Motor neuron (in vitro differentiated cells): ENCODE data around the gene NHEJ1. TPM values are rescaled to one million over a fixed set of nuclear protein-coding genes. Genes with fewer than 3 reads are reported as not detected.

ENCODE experiments used
- ATAC-seq, 8 experiments: fragments of 200-7000 bp; cut with Tn5 transposase; replicated peaks in 6 of 8; 2 replicates each; pipeline ENCODE4 v1.8.0; 2021; ENCODE audit warnings: mild to moderate bottlenecking in 8 of 8, moderate library complexity in 8 of 8
- H3K27ac ChIP-seq, 2 donors: fragments of 250-450 bp; sonication (Bioruptor Pico); 2 replicates each; pipeline ENCODE4 v1.9.0; 2021; ENCODE audit warnings: antibody characterized with exemption in 2 of 2, mild to moderate bottlenecking in 2 of 2, moderate library complexity in 1 of 2
- H3K4me1 ChIP-seq, 2 donors: fragments of 250-450 bp; sonication (Bioruptor Pico); replicated peaks in 1 of 2; 2 replicates each; pipeline ENCODE4 v1.6.1; 2021; ENCODE audit warnings: antibody characterized with exemption in 2 of 2, mild to moderate bottlenecking in 2 of 2, moderate library complexity in 1 of 2
- H3K4me3 ChIP-seq, 5 donors: fragments of 250-450 bp; sonication (Bioruptor Pico); 2 replicates each; pipeline ENCODE4 v1.9.0; 2021; ENCODE audit warnings: antibody characterized with exemption in 5 of 5, mild to moderate bottlenecking in 5 of 5, moderate library complexity in 4 of 5
- WGBS, 10 experiments: fragments of 450-650 bp; shearing (Covaris generic); methylation state at CpG; one replicate each; pipeline ENCODE4 v1.0.0; 2022; 5-methylcytosine and 5-hydroxymethylcytosine counted together
- in situ Hi-C, 9 experiments: fragments of 400-800 bp; cut with MboI; loops; one replicate each; pipeline ENCODE4 v1.15.0; 2021; ENCODE audit warnings: low sequenced_read_pairs in 9 of 9, low pct_unique_long_range_greater_than_20kb in 2 of 9; ENCODE audit not compliant: unreplicated experiment in 9 of 9
- total RNA-seq, 8 experiments: library from RNA; unstranded; fragments of 300-600 nt; gene quantifications; 2 replicates each; pipeline versions ENCODE4 v1.2.3 to v1.2.4, GENCODE V29; 2022

Gene NHEJ1
- total RNA-seq, 8 experiments from 2014 or later: 7.3 to 55.7 (median 15.5) TPM

DNA sequence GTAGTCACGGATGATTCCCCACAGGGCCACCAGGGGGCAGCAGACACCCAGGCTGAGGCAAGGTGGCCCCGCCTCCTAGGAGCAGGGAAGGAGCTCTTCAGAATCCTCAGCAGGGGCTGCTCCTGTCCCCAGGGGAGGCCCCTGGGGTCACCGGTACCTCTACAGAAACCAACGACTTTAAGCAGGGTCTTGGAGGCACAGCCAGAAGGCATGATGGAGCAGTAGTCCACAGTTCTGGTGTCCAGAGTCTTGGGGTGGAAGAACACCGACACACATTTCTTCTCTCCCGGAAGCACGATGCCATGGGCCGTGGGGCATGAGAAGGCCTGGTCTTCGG, 130.8 kb downstream of the NHEJ1 start:
- Histone ChIP-seq H3K4me1 (no peaks in the 10 kb centered on the region), H3K27ac (no peak overlapping the region), H3K4me3 (no peak overlapping the region)
- peak; percentile 89 to 99 (median 94) for ATAC-seq
- 0 to 100% (median 42%) methylated on average over 1 to 4 of the region's 9 CpGs; no CpG with 5 or more reads in 2 of the 10 experiments for WGBS, 10 experiments
- in situ Hi-C loops: loop anchor here in 1 of 9 experiments (10.0 kb wide), 1 partner anchor 125 kb away; no protein-coding TSS in a partner anchor

DNA sequence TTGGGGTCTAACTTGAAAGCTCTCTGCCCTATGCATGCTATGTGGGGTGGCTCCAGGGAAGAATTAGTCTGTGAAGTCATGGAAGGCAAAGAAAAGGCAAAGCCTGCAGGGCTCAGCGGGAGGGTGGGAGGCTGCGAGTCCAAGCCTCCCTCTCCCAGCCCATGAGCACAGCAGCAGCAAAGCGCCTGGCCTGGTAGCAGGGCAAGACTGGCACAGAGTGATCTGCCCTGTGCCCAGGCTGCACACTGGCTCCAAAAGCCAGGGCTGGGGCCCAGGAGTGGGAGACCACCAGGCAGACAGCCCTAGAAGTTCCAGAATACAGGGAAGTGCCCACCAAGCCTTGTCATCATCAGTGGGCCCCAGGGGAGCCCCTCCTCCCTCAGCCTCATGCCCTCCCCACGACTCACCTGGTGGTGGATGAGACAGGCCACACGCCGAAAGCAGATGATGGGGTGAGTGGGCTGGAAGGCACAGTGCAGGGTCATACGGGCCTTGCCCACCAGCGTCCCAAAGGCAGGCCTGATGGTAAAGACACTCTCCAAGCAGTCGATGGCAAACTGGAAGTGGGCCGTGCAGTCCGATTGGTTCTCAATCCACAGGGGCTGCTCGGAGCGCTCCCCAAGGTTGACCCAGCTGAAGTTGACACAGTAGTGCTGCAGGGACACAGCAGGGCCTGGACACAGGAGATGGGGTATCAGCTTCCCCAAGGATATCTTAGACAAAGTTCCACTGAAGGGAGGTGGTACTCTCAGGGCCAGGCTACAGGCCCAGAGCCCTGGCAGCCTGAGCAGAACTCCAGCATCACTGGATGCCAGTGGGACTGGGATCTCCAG, 131.4 kb downstream of the NHEJ1 start:
- no peak overlapping the region for H3K27ac ChIP-seq
- 19 to 51% (median 32%) methylated on average over 2 to 4 of the region's 13 CpGs; no CpG with 5 or more reads in 6 of the 10 experiments for WGBS, 10 experiments
- no peak overlapping the region for H3K4me3 ChIP-seq
- no peaks in the 10 kb centered on the region for H3K4me1 ChIP-seq
- in situ Hi-C loops: loop anchor here in 1 of 9 experiments (10.0 kb wide), 1 partner anchor 126 kb away; no protein-coding TSS in a partner anchor
- peak in 3 of 8 experiments; percentile 8 to 35 (median 24) for ATAC-seq

DNA sequence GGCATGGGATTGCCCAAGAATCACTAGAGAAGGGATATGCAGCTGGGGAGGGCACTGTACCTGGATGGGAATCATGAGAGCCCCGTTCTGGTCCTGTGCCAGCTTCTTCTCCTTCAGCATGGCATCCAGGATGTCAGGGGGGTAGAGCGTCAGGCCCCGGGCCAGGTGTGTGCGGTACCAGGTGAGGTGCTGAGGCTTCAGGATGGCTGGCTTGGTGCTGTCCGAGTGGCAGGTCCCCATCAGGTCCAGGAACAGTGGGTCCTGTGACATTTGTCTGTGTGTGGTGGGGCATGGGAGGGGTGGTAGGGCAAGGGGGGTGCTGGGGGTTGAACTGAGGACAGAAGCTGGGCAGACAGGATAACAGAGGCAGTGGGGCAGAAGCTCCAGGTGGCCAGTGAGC, 132.5 kb downstream of the NHEJ1 start:
- no peak for ATAC-seq
- H3K4me1 ChIP-seq: no peaks in the 10 kb centered on the region
- in situ Hi-C loops: loop anchor here in 1 of 9 experiments (10.0 kb wide), 1 partner anchor 127 kb away; no protein-coding TSS in a partner anchor

DNA sequence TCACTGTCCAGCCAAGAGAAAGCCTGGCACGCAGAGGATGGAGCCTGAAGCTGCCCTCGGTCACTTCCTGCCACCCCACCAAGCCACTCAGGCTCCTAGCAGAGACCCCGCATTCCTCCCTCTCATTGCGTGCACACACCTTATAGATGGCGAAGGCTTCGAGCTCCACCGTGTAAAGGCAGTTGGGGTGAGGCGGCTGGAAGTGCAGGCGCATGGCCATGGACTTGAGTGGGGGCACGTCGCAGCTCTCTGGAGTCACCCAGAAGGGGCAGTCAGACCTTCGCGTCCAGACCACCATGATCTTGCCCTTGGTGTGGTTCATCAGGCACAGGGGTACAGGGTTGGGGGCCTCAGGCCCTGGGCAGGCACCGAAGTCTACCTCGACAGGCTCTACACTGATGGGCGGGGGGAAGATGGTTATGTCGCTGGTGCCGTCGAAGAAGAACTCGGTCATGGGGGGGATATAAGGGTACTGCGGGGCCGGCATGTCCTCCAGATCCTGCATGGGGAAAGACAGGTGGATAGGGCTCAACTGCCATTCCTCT, 133.0 kb downstream of the NHEJ1 start:
- H3K27ac ChIP-seq: no peak overlapping the region
- in situ Hi-C loops: loop anchor here in 1 of 9 experiments (10.0 kb wide), 1 partner anchor 127 kb away; no protein-coding TSS in a partner anchor
- no peak for ATAC-seq

More for the DNA sequence above, 132.5 kb downstream of the NHEJ1 start:
- H3K4me3 ChIP-seq: no peak overlapping the region
- 0 to 73% (median 47%) methylated on average over 1 to 3 of the region's 5 CpGs; no CpG with 5 or more reads in 7 of the 10 experiments for WGBS, 10 experiments
- H3K27ac ChIP-seq: no peak overlapping the region

DNA sequence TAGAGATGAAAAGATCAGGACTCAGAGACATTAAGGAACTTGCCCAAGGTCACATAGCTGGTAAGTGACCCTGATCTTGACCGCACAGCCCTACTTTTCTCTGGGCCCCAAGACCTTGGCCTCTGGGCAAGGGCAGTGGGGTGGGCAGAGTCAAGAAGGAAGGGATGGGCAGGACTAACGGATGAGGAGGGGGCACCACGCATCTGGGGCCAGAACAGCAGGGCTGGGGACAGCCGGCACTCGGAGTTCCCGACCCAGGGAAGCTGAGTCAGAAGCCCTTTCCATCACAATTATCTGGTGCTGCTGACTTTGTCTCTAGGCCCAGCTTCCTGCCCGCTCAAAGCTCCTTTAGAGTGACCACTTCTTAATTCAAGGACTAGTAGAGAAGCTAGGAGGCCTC, 133.7 kb downstream of the NHEJ1 start:
- 24 to 100% (median 75%) methylated on average over 1 to 4 of the region's 7 CpGs; no CpG with 5 or more reads in 6 of the 10 experiments for WGBS, 10 experiments
- no peaks in the 10 kb centered on the region for H3K4me1 ChIP-seq
- no peak for ATAC-seq
- in situ Hi-C loops: loop anchor here in 1 of 9 experiments (10.0 kb wide), 1 partner anchor 128 kb away; no protein-coding TSS in a partner anchor
- no peak overlapping the region for H3K4me3 ChIP-seq
- no peak overlapping the region for H3K27ac ChIP-seq

More for the DNA sequence above, 133.0 kb downstream of the NHEJ1 start:
- Histone ChIP-seq H3K4me1 (no peaks in the 10 kb centered on the region), H3K4me3 (no peak overlapping the region)
- 54 to 100% (median 82%) methylated on average over 2 to 5 of the region's 22 CpGs; no CpG with 5 or more reads in 5 of the 10 experiments for WGBS, 10 experiments

DNA sequence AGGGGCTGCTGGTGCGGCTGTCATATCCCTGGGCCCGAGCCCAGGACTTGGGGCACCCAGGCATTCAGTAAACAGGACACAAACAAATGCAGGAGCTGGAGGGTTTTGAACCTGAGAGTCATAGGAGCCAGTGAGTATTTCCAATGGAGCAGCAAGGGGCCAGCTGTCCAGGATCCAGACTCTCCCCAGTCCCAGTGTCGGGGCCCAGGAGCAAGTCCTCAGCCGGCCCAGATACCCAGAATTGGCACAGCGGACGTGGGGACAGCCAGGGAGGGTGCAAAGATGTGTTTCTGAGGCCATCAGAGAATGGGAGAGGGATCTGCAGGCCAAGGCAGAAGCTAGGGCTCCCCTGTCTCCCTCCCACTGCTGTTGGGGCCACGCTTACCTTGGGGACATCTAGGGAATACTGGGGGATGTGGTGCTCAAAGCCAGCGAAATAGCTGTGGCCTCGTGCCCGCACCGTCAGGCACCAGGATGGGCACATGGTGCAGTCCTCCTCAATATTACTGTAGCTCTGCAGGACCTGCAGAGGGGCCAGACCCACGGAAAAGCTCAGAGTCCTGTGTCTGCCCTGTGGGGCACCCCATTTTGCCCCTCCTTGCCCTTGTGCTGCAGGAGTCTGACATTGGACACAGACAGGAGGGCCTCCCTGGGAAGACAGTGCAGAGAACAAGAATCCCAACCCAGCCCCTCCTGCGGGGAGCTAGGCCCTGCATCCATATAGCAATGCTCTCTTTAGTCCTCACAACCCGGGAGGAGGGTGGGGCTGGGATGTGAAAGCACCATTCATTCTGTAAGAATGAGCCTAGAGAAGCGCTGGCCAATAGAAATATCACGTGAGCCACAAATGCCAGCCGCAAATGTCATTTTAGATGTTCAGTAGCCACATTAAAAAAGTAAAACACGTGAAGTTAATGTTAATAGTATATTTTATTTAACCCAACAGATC, 134.7 kb downstream of the NHEJ1 start:
- ATAC-seq: peak in 2 of 8 experiments; percentile 25 to 30
- WGBS, 10 experiments: 6 to 71% (median 48%) methylated on average over 1 to 7 of the region's 18 CpGs; no CpG with 5 or more reads in 2 of the 10 experiments
- Histone ChIP-seq H3K27ac (no peak overlapping the region), H3K4me1 (no peaks in the 10 kb centered on the region), H3K4me3 (no peak overlapping the region)
- in situ Hi-C loops: loop anchor here in 1 of 9 experiments (10.0 kb wide), 1 partner anchor 129 kb away; no protein-coding TSS in a partner anchor

Other genes starting within 250 kb of the NHEJ1 start
- gene CDK5R2, start 201.1 kb downstream of the NHEJ1 start, total RNA-seq: 1 to 10 TPM in 5 of 8 experiments, under 1 TPM in 3; 0.13 to 4.6 (median 1.5) TPM
- gene FEV, start 175.6 kb downstream of the NHEJ1 start, total RNA-seq: 1 to 10 TPM in 1 of 8 experiments, under 1 TPM in 3, not detected in 4; 0.08 to 4.6 (median 0.65) TPM
- 10 to 100 TPM in 1 of 8 experiments, under 1 TPM in 2, not detected in 5; 0.81 to 11.2 (median 0.87) TPM for gene CRYBA2, start 167.4 kb downstream of the NHEJ1 start, total RNA-seq
- 1 to 10 TPM in 3 of 8 experiments, under 1 TPM in 5; 0.46 to 6.3 (median 0.66) TPM for gene CFAP65, start 119.3 kb downstream of the NHEJ1 start, total RNA-seq
- gene IHH, start 99.9 kb downstream of the NHEJ1 start, total RNA-seq: under 1 TPM in 5 of 8 experiments, not detected in 3; 0.08 to 0.57 (median 0.46) TPM
- 1 to 10 TPM in 3 of 8 experiments, under 1 TPM in 5; 0.13 to 3.4 (median 0.54) TPM for gene SLC23A3, start 9.2 kb upstream of the NHEJ1 start, total RNA-seq
- gene CNPPD1, start 16.1 kb upstream of the NHEJ1 start, total RNA-seq: 10 to 100 TPM; 18.2 to 44.9 (median 37.5) TPM
- 100 to 1,000 TPM in 1 of 8 experiments, 10 to 100 TPM in 7; 41.0 to 102 (median 69.0) TPM for gene RETREG2, start 17.5 kb upstream of the NHEJ1 start, total RNA-seq
- gene ZFAND2B, start 46.0 kb upstream of the NHEJ1 start, total RNA-seq: 10 to 100 TPM; 19.7 to 35.8 (median 25.7) TPM
- gene ABCB6, start 58.1 kb upstream of the NHEJ1 start, total RNA-seq: 100 to 1,000 TPM in 1 of 8 experiments, 10 to 100 TPM in 7; 14.2 to 122 (median 34.5) TPM
- 10 to 100 TPM; 21.5 to 50.5 (median 34.4) TPM for gene ATG9A, start 68.8 kb upstream of the NHEJ1 start, total RNA-seq
- 10 to 100 TPM; 24.3 to 78.1 (median 48.1) TPM for gene ANKZF1, start 69.0 kb upstream of the NHEJ1 start, total RNA-seq
- 10 to 100 TPM in 1 of 8 experiments, 1 to 10 TPM in 7; 5.6 to 30.7 (median 7.5) TPM for gene GLB1L, start 84.6 kb upstream of the NHEJ1 start, total RNA-seq
- gene STK16, start 84.7 kb upstream of the NHEJ1 start, total RNA-seq: 10 to 100 TPM; 14.6 to 36.9 (median 23.7) TPM
- under 1 TPM in 3 of 8 experiments, not detected in 5; 0.13 to 0.28 (median 0.14) TPM for gene TUBA4B, start 92.4 kb upstream of the NHEJ1 start, total RNA-seq
- 10 to 100 TPM in 2 of 8 experiments, 1 to 10 TPM in 6; 2.3 to 23.4 (median 4.7) TPM for gene TUBA4A, start 93.1 kb upstream of the NHEJ1 start, total RNA-seq
- gene DNAJB2, start 118.6 kb upstream of the NHEJ1 start, total RNA-seq: 100 to 1,000 TPM in 2 of 8 experiments, 10 to 100 TPM in 6; 25.2 to 131 (median 55.0) TPM
- gene PTPRN, start 148.6 kb upstream of the NHEJ1 start, total RNA-seq: 100 to 1,000 TPM in 1 of 8 experiments, 10 to 100 TPM in 4, 1 to 10 TPM in 1, under 1 TPM in 2; 0.92 to 159 (median 15.3) TPM
- gene RESP18, start 171.9 kb upstream of the NHEJ1 start, total RNA-seq: 1 to 10 TPM in 1 of 8 experiments, not detected in 7; 1.1 TPM
- gene DNPEP, start 227.1 kb upstream of the NHEJ1 start, total RNA-seq: 10 to 100 TPM; 12.7 to 63.4 (median 27.9) TPM